Measurements from ENCODE around the gene ANKRD39.

ANKRD39 gene

DNA sequence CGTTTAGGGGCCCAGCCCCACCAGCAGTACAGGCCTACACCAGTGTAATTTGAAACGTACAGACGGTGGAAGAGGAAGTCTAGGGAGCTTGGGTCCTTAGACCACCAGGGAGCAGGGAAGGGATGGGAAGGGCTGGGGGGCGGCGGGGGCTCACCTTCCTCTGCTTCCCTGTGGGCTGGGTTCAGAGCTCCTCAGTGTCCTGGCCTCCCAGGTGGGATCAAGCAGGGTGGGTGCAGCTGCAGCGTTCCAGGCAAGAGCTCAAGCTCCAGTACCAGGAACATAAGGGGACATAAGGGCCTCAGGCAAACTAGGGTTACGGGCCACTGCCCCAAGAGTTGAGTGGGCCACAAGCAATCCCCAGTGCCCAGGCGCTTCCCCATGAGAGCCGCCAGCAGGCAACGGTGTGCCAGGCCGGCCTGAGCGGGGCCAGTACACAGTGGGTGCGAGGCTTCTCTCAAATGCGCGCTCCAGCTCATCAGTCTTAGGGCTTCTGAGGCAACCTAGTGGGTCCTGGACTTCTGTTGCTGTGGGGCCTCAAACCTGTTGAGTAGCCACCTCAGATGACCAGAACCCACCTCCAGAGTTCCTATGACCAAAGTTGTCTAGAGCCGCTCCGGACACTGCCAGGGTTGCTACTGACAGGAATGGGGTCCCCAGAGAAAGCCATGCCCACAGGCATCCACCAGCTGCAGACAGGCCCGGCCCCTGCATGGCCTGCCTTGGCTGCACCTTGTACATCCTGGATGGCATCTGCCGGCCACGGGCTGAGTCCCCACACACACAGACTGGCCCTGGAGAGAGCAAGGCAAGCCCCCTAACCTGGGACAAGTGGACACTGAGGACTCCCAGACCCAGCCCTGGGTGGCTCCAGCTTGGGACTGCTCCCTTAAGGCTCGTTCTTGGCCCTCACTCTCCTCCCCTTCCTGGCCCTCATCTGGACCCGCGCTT is 19.2 kb downstream of the ANKRD39 start:
- Mint-ChIP-seq H3K9me3 (ENCODE audit: low read depth) (no peaks in the 10 kb centered on the region), H3K27ac (peak overlapping the region; percentile 50), H3K36me3 (no peaks in the 10 kb centered on the region), H3K27me3 (no peaks in the 10 kb centered on the region), H3K4me3 (peak overlapping the region; percentile 46), H3K4me1 (ENCODE audit: low read depth) (peaks cover 11% of the 10 kb centered on the region)

- Mint-ChIP-seq H3K9me3 (ENCODE audit: low read depth) (no peaks in the 10 kb centered on the region), H3K4me3 (no peak overlapping the region), H3K27ac (no peak overlapping the region), H3K36me3 (no peaks in the 10 kb centered on the region), H3K27me3 (no peaks in the 10 kb centered on the region), H3K4me1 (ENCODE audit: low read depth) (peaks cover 11% of the 10 kb centered on the region)
These were observed 20.2 kb downstream of the ANKRD39 start for GRCh38 chr2:96837575-96837974.

GRCh38 chr2:96835830-96836229 is 22.0 kb downstream of the ANKRD39 start:
- Mint-ChIP-seq H3K4me3 (no peak overlapping the region), H3K27me3 (no peaks in the 10 kb centered on the region), H3K4me1 (ENCODE audit: low read depth) (peaks cover 9% of the 10 kb centered on the region), H3K27ac (no peak overlapping the region), H3K36me3 (no peaks in the 10 kb centered on the region), H3K9me3 (ENCODE audit: low read depth) (no peaks in the 10 kb centered on the region)

- H3K27ac Mint-ChIP-seq = no peak overlapping the region
- H3K9me3 Mint-ChIP-seq (ENCODE audit: low read depth) = no peaks in the 10 kb centered on the region
- H3K27me3 Mint-ChIP-seq = no peaks in the 10 kb centered on the region
- H3K4me1 Mint-ChIP-seq (ENCODE audit: low read depth) = no peaks in the 10 kb centered on the region
- H3K36me3 Mint-ChIP-seq = no peaks in the 10 kb centered on the region
- no peak overlapping the region for H3K4me3 Mint-ChIP-seq
These were observed 24.9 kb downstream of the ANKRD39 start for GRCh38 chr2:96832754-96833507.

GRCh38 chr2:96832408-96832753 is 25.4 kb downstream of the ANKRD39 start:
- no peaks in the 10 kb centered on the region for H3K27me3 Mint-ChIP-seq
- no peak overlapping the region for H3K4me3 Mint-ChIP-seq
- H3K27ac Mint-ChIP-seq = no peak overlapping the region
- H3K4me1 Mint-ChIP-seq (ENCODE audit: low read depth) = no peaks in the 10 kb centered on the region
- no peaks in the 10 kb centered on the region for H3K36me3 Mint-ChIP-seq
- H3K9me3 Mint-ChIP-seq (ENCODE audit: low read depth) = no peaks in the 10 kb centered on the region

DNA sequence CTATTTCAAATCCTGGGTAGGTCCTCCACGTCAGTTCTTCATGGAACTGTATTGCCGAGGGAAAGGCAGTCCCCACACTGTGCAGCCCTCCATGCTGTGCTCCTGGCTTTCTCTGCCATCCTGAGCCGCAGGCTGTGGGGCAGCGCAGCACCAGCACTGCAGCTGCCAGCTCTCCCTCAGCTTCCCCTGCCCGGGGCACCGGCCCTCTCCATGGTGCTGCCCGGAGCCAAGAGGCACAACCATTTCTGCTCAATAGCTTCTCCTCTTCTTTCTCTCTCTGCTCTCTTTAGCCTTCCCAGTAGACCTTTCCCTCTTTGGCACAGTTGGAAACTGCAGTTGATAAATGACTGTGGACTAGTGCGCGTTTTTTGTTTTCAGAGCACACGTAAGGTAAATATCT is 26.1 kb downstream of the ANKRD39 start:
- no peak overlapping the region for H3K27ac Mint-ChIP-seq
- no peak overlapping the region for H3K4me3 Mint-ChIP-seq
- H3K27me3 Mint-ChIP-seq = no peaks in the 10 kb centered on the region
- no peaks in the 10 kb centered on the region for H3K9me3 Mint-ChIP-seq (ENCODE audit: low read depth)
- H3K4me1 Mint-ChIP-seq (ENCODE audit: low read depth) = no peaks in the 10 kb centered on the region
- H3K36me3 Mint-ChIP-seq = no peaks in the 10 kb centered on the region

DNA sequence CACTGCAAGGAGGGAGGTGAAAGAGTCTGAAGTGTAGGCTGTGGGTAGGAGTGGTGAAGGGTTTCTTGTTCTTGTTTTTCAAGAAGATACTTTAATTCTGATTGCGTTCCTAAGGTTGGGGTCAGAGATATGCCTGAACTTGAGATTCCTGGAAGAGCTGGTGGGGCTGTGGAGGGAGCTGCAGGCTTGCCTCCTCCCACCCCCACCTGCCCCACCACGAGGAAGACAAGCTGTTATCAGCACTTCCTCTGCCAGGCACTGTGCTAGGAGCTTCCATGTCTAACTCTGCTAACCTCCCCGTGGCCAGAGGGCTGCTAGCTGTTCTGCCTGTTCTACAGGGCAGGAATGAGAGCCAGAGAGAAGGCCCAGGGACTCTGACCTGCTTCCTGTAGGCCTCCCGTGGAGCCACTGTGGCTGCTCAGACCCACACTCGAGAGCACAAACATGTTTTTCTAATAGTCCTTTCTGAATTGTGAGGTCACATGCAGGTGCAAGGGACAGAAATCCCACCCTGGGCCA is 27.7 kb downstream of the ANKRD39 start:
- H3K27ac Mint-ChIP-seq = peak overlapping the region; percentile 25
- no peaks in the 10 kb centered on the region for H3K4me1 Mint-ChIP-seq (ENCODE audit: low read depth)
- no peaks in the 10 kb centered on the region for H3K27me3 Mint-ChIP-seq
- H3K4me3 Mint-ChIP-seq = no peak overlapping the region
- no peaks in the 10 kb centered on the region for H3K9me3 Mint-ChIP-seq (ENCODE audit: low read depth)
- H3K36me3 Mint-ChIP-seq = no peaks in the 10 kb centered on the region

- peaks cover 3% of the 10 kb centered on the region for H3K4me1 Mint-ChIP-seq (ENCODE audit: low read depth)
- no peak overlapping the region for H3K27ac Mint-ChIP-seq
- no peaks in the 10 kb centered on the region for H3K9me3 Mint-ChIP-seq (ENCODE audit: low read depth)
- H3K4me3 Mint-ChIP-seq = no peak overlapping the region
- H3K27me3 Mint-ChIP-seq = no peaks in the 10 kb centered on the region
- no peaks in the 10 kb centered on the region for H3K36me3 Mint-ChIP-seq
These were observed 28.9 kb downstream of the ANKRD39 start for GRCh38 chr2:96828874-96829273.

DNA sequence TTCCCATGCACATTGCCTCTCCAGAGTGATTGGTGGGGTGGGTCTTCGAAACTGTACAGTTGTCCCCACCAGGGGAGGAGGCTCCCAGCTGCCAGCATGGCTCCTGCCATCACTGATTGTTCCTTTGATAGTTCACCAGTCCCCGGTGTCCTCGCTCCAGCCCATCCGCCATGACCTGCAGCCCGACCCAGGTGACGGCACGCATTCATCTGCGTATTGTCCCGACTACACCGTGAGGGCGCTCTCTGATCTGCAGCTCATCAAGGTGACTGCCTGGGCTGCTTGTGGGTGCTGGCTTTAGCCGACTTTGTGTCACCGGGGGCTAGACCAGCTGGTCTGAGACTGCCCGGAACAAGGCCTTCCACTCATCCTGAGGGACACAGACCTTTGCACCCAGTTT is 29.4 kb downstream of the ANKRD39 start:
- no peak overlapping the region for H3K4me3 Mint-ChIP-seq
- H3K27me3 Mint-ChIP-seq = no peaks in the 10 kb centered on the region

DNA sequence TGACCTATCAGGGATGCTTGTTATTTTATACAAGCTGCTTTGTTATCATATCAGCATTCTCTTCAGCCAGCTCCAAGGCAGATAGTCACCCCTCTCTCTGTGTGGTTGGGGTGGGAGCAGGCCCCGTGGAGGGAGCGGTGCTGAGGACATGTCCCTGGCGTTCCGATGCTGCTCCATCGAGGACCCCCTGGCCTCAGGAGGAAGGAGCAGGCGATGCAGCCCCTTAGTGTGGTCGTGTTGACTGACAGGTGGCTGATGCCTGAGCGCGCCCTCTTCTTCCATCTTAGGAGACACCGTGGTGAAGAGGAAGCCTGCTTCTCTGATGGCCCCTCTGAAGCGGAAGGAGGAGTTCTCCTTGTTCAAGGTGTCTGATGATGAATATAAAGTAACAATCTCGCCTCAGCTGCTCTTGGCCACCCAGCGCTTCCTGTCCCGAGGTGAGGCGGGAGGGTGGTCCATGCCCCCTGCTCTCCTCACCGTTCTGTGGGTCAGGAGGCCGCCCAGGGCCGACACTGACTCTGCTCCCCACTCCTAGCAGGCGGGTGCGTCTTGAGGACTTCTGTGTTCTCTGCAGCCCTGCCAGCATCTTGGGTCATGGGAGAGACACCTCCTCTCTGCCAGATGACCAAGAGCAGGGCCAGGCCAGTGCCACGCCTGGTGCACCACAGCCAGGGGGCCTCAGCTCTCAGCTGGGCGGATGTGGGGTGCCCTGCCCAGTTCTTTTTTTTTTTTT is 31.1 kb downstream of the ANKRD39 start:
- Mint-ChIP-seq H3K27me3 (no peaks in the 10 kb centered on the region), H3K4me1 (ENCODE audit: low read depth) (peaks cover 7% of the 10 kb centered on the region), H3K9me3 (ENCODE audit: low read depth) (no peaks in the 10 kb centered on the region), H3K36me3 (no peaks in the 10 kb centered on the region), H3K4me3 (no peak overlapping the region), H3K27ac (no peak overlapping the region)

More for the DNA sequence above, 29.4 kb downstream of the ANKRD39 start:
- peaks cover 3% of the 10 kb centered on the region for H3K4me1 Mint-ChIP-seq (ENCODE audit: low read depth)
- no peaks in the 10 kb centered on the region for H3K36me3 Mint-ChIP-seq
- H3K27ac Mint-ChIP-seq = no peak overlapping the region
- no peaks in the 10 kb centered on the region for H3K9me3 Mint-ChIP-seq (ENCODE audit: low read depth)

DNA sequence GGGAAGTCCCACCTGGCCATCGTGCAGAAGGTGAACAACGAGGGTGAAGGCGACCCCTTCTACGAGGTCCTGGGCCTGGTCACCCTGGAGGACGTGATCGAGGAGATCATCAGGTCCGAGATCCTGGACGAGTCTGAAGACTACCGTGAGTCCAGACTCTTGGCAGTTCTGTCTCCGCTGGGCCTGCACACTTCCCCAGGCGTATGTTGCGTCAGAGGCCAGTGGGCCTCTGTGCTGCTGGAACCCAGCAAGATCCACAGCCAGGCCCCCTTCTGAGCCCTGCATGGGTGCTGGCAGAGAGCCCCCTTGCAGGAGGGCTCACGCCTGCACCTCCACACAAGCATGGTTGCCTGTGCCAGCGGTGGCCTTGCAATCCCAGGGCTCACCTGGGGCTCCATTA is 32.8 kb downstream of the ANKRD39 start:
- no peak overlapping the region for H3K27ac Mint-ChIP-seq
- H3K36me3 Mint-ChIP-seq = no peaks in the 10 kb centered on the region
- H3K27me3 Mint-ChIP-seq = no peaks in the 10 kb centered on the region
- H3K9me3 Mint-ChIP-seq (ENCODE audit: low read depth) = no peaks in the 10 kb centered on the region
- no peak overlapping the region for H3K4me3 Mint-ChIP-seq
- peaks cover 23% of the 10 kb centered on the region for H3K4me1 Mint-ChIP-seq (ENCODE audit: low read depth)

- H3K4me3 Mint-ChIP-seq = no peak overlapping the region
- H3K27me3 Mint-ChIP-seq = no peaks in the 10 kb centered on the region
- H3K36me3 Mint-ChIP-seq = no peaks in the 10 kb centered on the region
- H3K27ac Mint-ChIP-seq = peak overlapping the region; percentile 61
- no peaks in the 10 kb centered on the region for H3K9me3 Mint-ChIP-seq (ENCODE audit: low read depth)
- peaks cover 31% of the 10 kb centered on the region for H3K4me1 Mint-ChIP-seq (ENCODE audit: low read depth)
These were observed 33.5 kb downstream of the ANKRD39 start for GRCh38 chr2:96824079-96824870.

DNA sequence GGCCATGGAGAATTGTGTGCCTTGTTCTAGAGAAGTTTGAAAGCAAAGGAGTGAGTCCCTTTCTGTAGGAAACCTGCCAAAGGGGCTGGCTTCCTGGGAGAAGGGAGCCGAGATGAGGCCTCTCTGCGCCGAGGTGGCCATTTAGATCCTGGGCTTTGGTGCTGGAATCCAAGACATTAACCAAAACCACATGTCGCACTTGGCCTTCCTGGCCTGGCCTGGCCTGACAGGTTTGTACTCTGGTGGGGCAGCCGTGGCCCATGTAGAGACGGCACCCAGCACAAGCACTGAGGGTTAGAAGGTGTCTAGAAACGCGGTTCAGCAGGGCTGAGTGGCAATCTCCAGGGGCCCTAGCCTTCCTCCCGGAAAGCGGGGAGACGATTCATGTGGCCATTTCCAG is 34.6 kb downstream of the ANKRD39 start:
- H3K9me3 Mint-ChIP-seq (ENCODE audit: low read depth) = no peaks in the 10 kb centered on the region
- no peak overlapping the region for H3K4me3 Mint-ChIP-seq
- peaks cover 42% of the 10 kb centered on the region for H3K4me1 Mint-ChIP-seq (ENCODE audit: low read depth)
- H3K27me3 Mint-ChIP-seq = no peaks in the 10 kb centered on the region
- peaks cover 2% of the 10 kb centered on the region for H3K36me3 Mint-ChIP-seq
- H3K27ac Mint-ChIP-seq = no peak overlapping the region

- peak overlapping the region; percentile 55 for H3K27ac Mint-ChIP-seq
These were observed 35.0 kb downstream of the ANKRD39 start for GRCh38 chr2:96822786-96823185.

More at GRCh38 chr2:96822786-96823185, 35.0 kb downstream of the ANKRD39 start:
- peaks cover 2% of the 10 kb centered on the region for H3K36me3 Mint-ChIP-seq
- H3K4me3 Mint-ChIP-seq = no peak overlapping the region
- H3K4me1 Mint-ChIP-seq (ENCODE audit: low read depth) = peaks cover 46% of the 10 kb centered on the region
- H3K27me3 Mint-ChIP-seq = no peaks in the 10 kb centered on the region
- no peaks in the 10 kb centered on the region for H3K9me3 Mint-ChIP-seq (ENCODE audit: low read depth)

Measured in activated naive CD8-positive, alpha-beta T cell (primary cell).